ENCODE measurements around the gene MED20.

- TF ChIP-seq POLR2A (IDR thresholded peaks at IDR 0.05): no peak
- TF ChIP-seq, protein P1, sequence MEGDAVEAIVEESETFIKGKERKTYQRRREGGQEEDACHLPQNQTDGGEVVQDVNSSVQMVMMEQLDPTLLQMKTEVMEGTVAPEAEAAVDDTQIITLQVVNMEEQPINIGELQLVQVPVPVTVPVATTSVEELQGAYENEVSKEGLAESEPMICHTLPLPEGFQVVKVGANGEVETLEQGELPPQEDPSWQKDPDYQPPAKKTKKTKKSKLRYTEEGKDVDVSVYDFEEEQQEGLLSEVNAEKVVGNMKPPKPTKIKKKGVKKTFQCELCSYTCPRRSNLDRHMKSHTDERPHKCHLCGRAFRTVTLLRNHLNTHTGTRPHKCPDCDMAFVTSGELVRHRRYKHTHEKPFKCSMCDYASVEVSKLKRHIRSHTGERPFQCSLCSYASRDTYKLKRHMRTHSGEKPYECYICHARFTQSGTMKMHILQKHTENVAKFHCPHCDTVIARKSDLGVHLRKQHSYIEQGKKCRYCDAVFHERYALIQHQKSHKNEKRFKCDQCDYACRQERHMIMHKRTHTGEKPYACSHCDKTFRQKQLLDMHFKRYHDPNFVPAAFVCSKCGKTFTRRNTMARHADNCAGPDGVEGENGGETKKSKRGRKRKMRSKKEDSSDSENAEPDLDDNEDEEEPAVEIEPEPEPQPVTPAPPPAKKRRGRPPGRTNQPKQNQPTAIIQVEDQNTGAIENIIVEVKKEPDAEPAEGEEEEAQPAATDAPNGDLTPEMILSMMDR (IDR thresholded peaks at IDR 0.05 in 4 of 5, conservative IDR thresholded peaks at IDR 0.05 in 1 of 5): no peak
Measured at GRCh38 chr6:41965429-41966213, 44.7 kb upstream of the MED20 start.

All from gastrocnemius medialis (tissue), 4 donors.